Measurements from ENCODE around the gene CNPY1.

CNPY1 gene

GRCh38 chr7:155533827-155534690, 12.3 kb downstream of the CNPY1 start:
- peak; percentile 35; the same call in 1 of the 2 replicates for TF ChIP-seq CTCF (IDR thresholded peaks at IDR 0.05)

GRCh38 chr7:155533120-155533826, 13.1 kb downstream of the CNPY1 start:
- TF ChIP-seq CTCF (IDR thresholded peaks at IDR 0.05), result no peak

- no peak for TF ChIP-seq CTCF (IDR thresholded peaks at IDR 0.05)
Observed at GRCh38 chr7:155532792-155533119, 13.6 kb downstream of the CNPY1 start.

GRCh38 chr7:155531681-155532080, 14.7 kb downstream of the CNPY1 start:
- no peak for TF ChIP-seq CTCF (IDR thresholded peaks at IDR 0.05)

- no peak for TF ChIP-seq CTCF (IDR thresholded peaks at IDR 0.05)
Observed at GRCh38 chr7:155530601-155531000, 15.8 kb downstream of the CNPY1 start.

- TF ChIP-seq CTCF (IDR thresholded peaks at IDR 0.05), result no peak
Observed at GRCh38 chr7:155529845-155530244, 16.5 kb downstream of the CNPY1 start.

- no peak for TF ChIP-seq CTCF (IDR thresholded peaks at IDR 0.05)
Observed at GRCh38 chr7:155529346-155529745, 17.0 kb downstream of the CNPY1 start.

Measured in LNCAP (cell line).